HEK293T (cell line): ENCODE data around the gene AMBN.
A peak's percentile ranks its signal among the peaks of the same experiment; 100 is the strongest.
"Not testable (repeated sequence)": the region's sequence is repeated elsewhere in the genome, so short reads cannot be mapped to it uniquely, and the experiment has no call there.

Experiments
- CTCF ChIA-PET: fragments of 350-600 bp; formaldehyde crosslinking; extraction: SDS; loops from one replicate; lab custom pipeline; 2021; ENCODE audit warnings: antibody characterized with exemption, inconsistent platforms; lab: Yijun Ruan, JAX
- POLR2A ChIA-PET: fragments of 350-600 bp; formaldehyde crosslinking; extraction: SDS; loops from one replicate; lab custom pipeline; 2020; ENCODE audit warnings: antibody characterized with exemption, inconsistent platforms; lab: Yijun Ruan, JAX
- DNase-seq: peaks from one replicate; pipeline ENCODE4 v3.0.0; 2012; ENCODE audit warnings: mixed read lengths; ENCODE audit errors: extremely low spot score
- ARNT ChIP-seq: fragments of 450-650 bp; IDR thresholded peaks from 2 replicates; pipeline ENCODE4 v1.6.1; 2017; ENCODE audit warnings: mild to moderate bottlenecking
- BHLHE40 ChIP-seq: fragments of 450-650 bp; IDR thresholded peaks from 2 replicates; pipeline ENCODE4 v1.6.1; 2016; ENCODE audit warnings: mild to moderate bottlenecking, moderate library complexity, borderline replicate concordance
- CTBP1 ChIP-seq: fragments of 450-650 bp; IDR thresholded peaks from 2 replicates; pipeline ENCODE4 v1.6.1; 2016; ENCODE audit warnings: borderline replicate concordance
- ELF4 ChIP-seq: fragments of 450-650 bp; IDR thresholded peaks from 2 replicates; pipeline ENCODE4 v1.6.1; 2017; ENCODE audit warnings: antibody characterized with exemption
- FOXA1 ChIP-seq: fragments of 450-650 bp; IDR thresholded peaks from 2 replicates; pipeline ENCODE4 v1.6.1; 2016; ENCODE audit warnings: mild to moderate bottlenecking
- FOXK2 ChIP-seq: fragments of 450-650 bp; IDR thresholded peaks from 2 replicates; pipeline ENCODE4 v1.6.1; 2016; ENCODE audit warnings: mild to moderate bottlenecking
- FOXM1 ChIP-seq: fragments of 450-650 bp; IDR thresholded peaks from 2 replicates; pipeline ENCODE4 v1.6.1; 2017; ENCODE audit warnings: mild to moderate bottlenecking, borderline replicate concordance
- HDGF ChIP-seq: fragments of 450-650 bp; IDR thresholded peaks from 2 replicates; pipeline ENCODE4 v1.6.1; 2017; ENCODE audit warnings: antibody characterized with exemption, borderline replicate concordance
- L3MBTL2 ChIP-seq: fragments of 450-650 bp; conservative IDR thresholded peaks from 2 replicates; pipeline ENCODE4 v1.6.1; 2016; ENCODE audit warnings: mild to moderate bottlenecking
- LEF1 ChIP-seq: fragments of 450-650 bp; IDR thresholded peaks from 2 replicates; pipeline ENCODE4 v1.6.1; 2017; ENCODE audit warnings: mild to moderate bottlenecking, borderline replicate concordance
- NFRKB ChIP-seq: fragments of 450-650 bp; IDR thresholded peaks from 2 replicates; pipeline ENCODE4 v1.6.1; 2016; ENCODE audit warnings: mild to moderate bottlenecking, moderate library complexity
- PKNOX1 ChIP-seq: fragments of 450-650 bp; IDR thresholded peaks from 2 replicates; pipeline ENCODE4 v1.6.1; 2016
- SP1 ChIP-seq: fragments of 450-650 bp; IDR thresholded peaks from 2 replicates; pipeline ENCODE4 v1.6.1; 2017
- SUZ12 ChIP-seq: fragments of 450-650 bp; IDR thresholded peaks from 2 replicates; pipeline ENCODE4 v1.6.1; 2016; ENCODE audit warnings: mild to moderate bottlenecking
- TARDBP ChIP-seq: fragments of 450-650 bp; IDR thresholded peaks from 2 replicates; pipeline ENCODE4 v1.6.1; 2016
- ZNF384 ChIP-seq: fragments of 450-650 bp; IDR thresholded peaks from 2 replicates; pipeline ENCODE4 v1.6.1; 2016

AMBN gene

GRCh38 chr4:70630162-70630561 is 38.1 kb downstream of the AMBN start:
- TF ChIP-seq FOXM1 (no peak), LEF1 (no peak), FOXA1 (no peak)
- no peak for DNase-seq
- ChIA-PET CTCF (no interaction called here), POLR2A (no interaction called here)

GRCh38 chr4:70632028-70632427 is 40.0 kb downstream of the AMBN start:
- ChIA-PET POLR2A (no interaction called here), CTCF (no interaction called here)
- DNase-seq = no peak
- TF ChIP-seq CTBP1 = no peak
- no peak for TF ChIP-seq TARDBP
- TF ChIP-seq L3MBTL2 = no peak
- no peak for TF ChIP-seq PKNOX1
- no peak for TF ChIP-seq BHLHE40
- TF ChIP-seq ELF4 = no peak
- no peak for TF ChIP-seq FOXA1
- TF ChIP-seq HDGF = no peak
- TF ChIP-seq SUZ12 = no peak
- TF ChIP-seq FOXM1 = no peak

- POLR2A ChIA-PET = no interaction called here
- no peak for TF ChIP-seq CTBP1
- TF ChIP-seq SP1 = no peak
- no peak for TF ChIP-seq ARNT
- no peak for TF ChIP-seq TARDBP
- TF ChIP-seq BHLHE40 = no peak
- no peak for TF ChIP-seq FOXA1
- TF ChIP-seq ZNF384 = no peak
- no peak for TF ChIP-seq FOXM1
- TF ChIP-seq SUZ12 = no peak
- no peak for TF ChIP-seq NFRKB
- CTCF ChIA-PET = no interaction called here
- no peak for DNase-seq
Observed at GRCh38 chr4:70634482-70634881, 42.4 kb downstream of the AMBN start.

GRCh38 chr4:70637239-70637913 is 45.3 kb downstream of the AMBN start:
- TF ChIP-seq BHLHE40 (no peak), HDGF (no peak), PKNOX1 (no peak), FOXA1 (no peak), SP1 (no peak), SUZ12 (no peak), TARDBP (no peak), LEF1 (no peak), ZNF384 (no peak), FOXK2 (no peak), NFRKB (no peak), CTBP1 (no peak), ELF4 (no peak), ARNT (no peak), FOXM1 (no peak), L3MBTL2 (no peak)
- CTCF ChIA-PET = interaction anchor here (0.6 kb wide), 1 partner anchor 1666 kb away, joined by 4 read pairs; no protein-coding TSS in a partner anchor
- no peak for DNase-seq
- POLR2A ChIA-PET = no interaction called here

GRCh38 chr4:70640192-70640591 is 48.1 kb downstream of the AMBN start:
- TF ChIP-seq TARDBP (no peak), FOXM1 (no peak), HDGF (no peak), CTBP1 (no peak), SUZ12 (no peak), LEF1 (no peak), NFRKB (no peak), SP1 (no peak), ELF4 (no peak), FOXA1 (no peak), ARNT (no peak), PKNOX1 (no peak), L3MBTL2 (no peak)

GRCh38 chr4:70650741-70651140 is 58.7 kb downstream of the AMBN start:
- POLR2A ChIA-PET, CTCF ChIA-PET, DNase-seq: not testable (repeated sequence)

More at GRCh38 chr4:70640192-70640591, 48.1 kb downstream of the AMBN start:
- ChIA-PET CTCF (no interaction called here), POLR2A (no interaction called here)
- DNase-seq = no peak

GRCh38 chr4:70651864-70652506 is 59.9 kb downstream of the AMBN start:
- peak; percentile 42 for DNase-seq
- TF ChIP-seq CTBP1 (no peak), BHLHE40 (no peak), FOXA1 (no peak), ZNF384 (no peak), L3MBTL2 (no peak), HDGF (no peak), NFRKB (no peak), LEF1 (no peak), FOXK2 (no peak)
- POLR2A ChIA-PET = no interaction called here
- CTCF ChIA-PET = interaction anchor here (0.6 to 1.5 kb wide), 8 partner anchors 26 to 1060 kb away, joined by 3 to 6 read pairs (median 3); no protein-coding TSS in a partner anchor
